GM11168 (cell line): Measurements from ENCODE around the gene NOSTRIN.
"Not testable (repeated sequence)": the region's sequence is repeated elsewhere in the genome, so short reads cannot be mapped to it uniquely, and the experiment has no call there.

Source experiments
- in situ Hi-C: fragments of 300-500 bp; cut with MboI; formaldehyde crosslinking; loops from one replicate; pipeline ENCODE4 v1.12.0; 2022; ENCODE audit warnings: low sequenced_read_pairs; ENCODE audit not compliant: unreplicated experiment

NOSTRIN gene, protein sequence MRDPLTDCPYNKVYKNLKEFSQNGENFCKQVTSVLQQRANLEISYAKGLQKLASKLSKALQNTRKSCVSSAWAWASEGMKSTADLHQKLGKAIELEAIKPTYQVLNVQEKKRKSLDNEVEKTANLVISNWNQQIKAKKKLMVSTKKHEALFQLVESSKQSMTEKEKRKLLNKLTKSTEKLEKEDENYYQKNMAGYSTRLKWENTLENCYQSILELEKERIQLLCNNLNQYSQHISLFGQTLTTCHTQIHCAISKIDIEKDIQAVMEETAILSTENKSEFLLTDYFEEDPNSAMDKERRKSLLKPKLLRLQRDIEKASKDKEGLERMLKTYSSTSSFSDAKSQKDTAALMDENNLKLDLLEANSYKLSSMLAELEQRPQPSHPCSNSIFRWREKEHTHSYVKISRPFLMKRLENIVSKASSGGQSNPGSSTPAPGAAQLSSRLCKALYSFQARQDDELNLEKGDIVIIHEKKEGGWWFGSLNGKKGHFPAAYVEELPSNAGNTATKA

DNA sequence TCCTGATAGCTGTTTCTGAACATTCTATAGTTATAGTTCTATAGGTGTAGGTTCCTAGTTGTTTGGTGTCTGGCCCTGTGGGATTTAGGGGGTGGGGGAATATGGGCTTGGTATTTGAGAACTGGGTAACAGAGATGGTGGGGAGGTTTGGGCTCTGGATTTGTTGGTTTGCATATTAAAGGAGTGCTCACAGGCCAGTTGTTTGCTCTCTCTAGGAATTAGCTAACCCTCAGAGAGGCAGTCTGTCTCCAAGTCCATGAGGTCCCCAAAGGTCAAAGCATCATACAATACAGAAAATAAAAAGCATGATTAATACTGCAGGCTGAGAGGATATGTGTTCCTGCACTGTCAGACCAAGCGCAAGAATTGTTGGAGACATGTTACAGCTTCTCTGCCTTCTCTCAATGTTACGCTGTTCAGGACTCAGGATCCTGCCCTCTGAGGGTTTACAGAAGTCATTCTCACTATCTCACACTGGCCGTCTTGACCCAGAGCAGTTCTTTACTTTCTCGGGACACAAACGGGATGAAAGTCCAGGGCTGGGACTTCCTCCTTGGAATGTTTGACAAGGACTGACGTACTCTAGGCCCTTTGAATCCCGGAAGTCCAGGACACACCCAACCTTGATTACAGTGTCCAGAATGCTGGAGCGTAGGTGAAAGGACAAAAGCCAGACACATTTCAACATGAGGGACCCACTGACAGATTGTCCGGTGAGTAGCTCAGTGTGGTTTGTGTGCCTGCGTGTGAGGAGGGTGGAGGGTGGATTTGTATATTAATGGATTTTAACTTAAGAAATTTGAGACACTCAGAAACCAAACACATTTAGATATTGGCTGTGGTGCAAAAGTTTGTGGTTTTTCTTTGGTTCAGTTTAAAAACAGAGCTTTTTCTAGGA lies at the start of gene NOSTRIN:
NOSTRIN (plus strand) TSS at position 677 of the 898 bp plus-strand sequence; CDS start at position 687, 10 bp downstream.
- in situ Hi-C loops: no loop called here

GRCh38 chr2:168753765-168754329 lies 48.6 kb upstream of the NOSTRIN start:
- in situ Hi-C loops: loop anchor here (10.0 kb wide), 1 partner anchor 399 kb away; no protein-coding TSS in a partner anchor

GRCh38 chr2:168757223-168757622 lies 45.2 kb upstream of the NOSTRIN start:
- in situ Hi-C loops: loop anchor here (10.0 kb wide), 1 partner anchor 402 kb away; no protein-coding TSS in a partner anchor

GRCh38 chr2:168758970-168759820 lies 43.2 kb upstream of the NOSTRIN start:
- in situ Hi-C loops: loop anchor here (10.0 kb wide), 1 partner anchor 404 kb away; no protein-coding TSS in a partner anchor

DNA sequence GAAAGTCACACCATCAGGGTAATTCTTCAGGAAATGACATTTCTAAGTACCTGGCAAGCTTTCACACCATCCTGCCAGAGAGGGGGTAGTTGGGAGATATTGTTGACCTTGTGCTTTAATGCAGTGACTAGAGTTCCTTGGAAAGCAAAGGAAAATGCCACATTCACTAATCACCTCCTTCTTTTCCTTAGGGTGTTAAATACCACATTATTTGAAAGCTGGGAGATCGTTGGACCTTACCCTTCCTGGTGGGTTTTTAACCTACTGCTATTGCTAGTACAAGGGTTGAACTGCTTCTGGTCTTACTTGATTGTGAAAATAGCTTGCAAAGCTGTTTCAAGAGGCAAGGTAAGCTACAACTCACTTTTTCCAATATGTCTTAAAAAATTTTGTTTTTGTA lies 37.0 kb upstream of the NOSTRIN start:
- in situ Hi-C loops: no loop called here

- in situ Hi-C loops: no loop called here
Measured at GRCh38 chr2:168766600-168766999, 35.8 kb upstream of the NOSTRIN start.

- in situ Hi-C loops: no loop called here
Measured at GRCh38 chr2:168767258-168767657, 35.2 kb upstream of the NOSTRIN start.

DNA sequence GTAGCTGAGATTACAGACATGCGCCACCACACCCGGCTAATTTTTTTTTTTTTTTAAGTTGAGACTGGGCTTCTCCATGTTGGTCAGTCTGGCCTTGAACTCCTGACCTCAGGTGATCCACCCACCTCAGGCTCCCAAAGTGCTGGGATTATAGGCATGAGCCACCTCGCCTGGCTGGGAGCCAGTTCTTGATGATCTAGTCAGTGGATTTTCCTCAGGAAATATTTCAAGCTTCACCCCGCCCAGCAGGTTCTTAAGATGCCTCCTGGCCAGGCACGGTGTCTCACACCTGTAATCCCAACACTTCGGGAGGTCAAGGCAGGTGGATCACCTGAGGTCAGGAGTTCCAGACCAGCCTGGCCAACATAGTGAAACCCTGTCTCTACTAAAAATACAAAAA lies 34.1 kb upstream of the NOSTRIN start:
- in situ Hi-C loops: not testable (repeated sequence)

DNA sequence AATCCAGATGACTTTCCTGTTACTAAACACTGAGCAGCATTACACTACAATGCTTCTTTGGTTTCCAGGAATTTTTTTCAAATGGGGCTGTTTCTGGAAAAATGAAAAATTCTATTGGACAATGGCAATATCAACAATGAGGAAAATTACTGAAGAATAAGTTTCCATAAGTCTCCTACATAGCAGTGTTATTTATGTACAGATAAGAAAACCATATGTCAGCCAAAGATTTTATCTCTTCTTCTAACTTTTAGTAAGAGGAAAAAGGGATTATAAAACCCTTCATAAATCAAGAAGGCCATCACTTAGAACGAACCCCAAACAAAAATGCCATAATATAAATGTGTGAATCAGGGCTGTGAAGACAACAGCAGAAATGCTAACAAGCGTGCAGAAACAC lies 31.6 kb upstream of the NOSTRIN start:
- in situ Hi-C loops: no loop called here

GRCh38 chr2:168772704-168773103 lies 29.7 kb upstream of the NOSTRIN start:
- in situ Hi-C loops: no loop called here

- in situ Hi-C loops: no loop called here
Measured at GRCh38 chr2:168773128-168773527, 29.3 kb upstream of the NOSTRIN start.

- in situ Hi-C loops: no loop called here
Measured at GRCh38 chr2:168773719-168774521, 28.5 kb upstream of the NOSTRIN start.

GRCh38 chr2:168775837-168776236 lies 26.6 kb upstream of the NOSTRIN start:
- in situ Hi-C loops: no loop called here

GRCh38 chr2:168780669-168781071 lies 21.8 kb upstream of the NOSTRIN start:
- in situ Hi-C loops: no loop called here

DNA sequence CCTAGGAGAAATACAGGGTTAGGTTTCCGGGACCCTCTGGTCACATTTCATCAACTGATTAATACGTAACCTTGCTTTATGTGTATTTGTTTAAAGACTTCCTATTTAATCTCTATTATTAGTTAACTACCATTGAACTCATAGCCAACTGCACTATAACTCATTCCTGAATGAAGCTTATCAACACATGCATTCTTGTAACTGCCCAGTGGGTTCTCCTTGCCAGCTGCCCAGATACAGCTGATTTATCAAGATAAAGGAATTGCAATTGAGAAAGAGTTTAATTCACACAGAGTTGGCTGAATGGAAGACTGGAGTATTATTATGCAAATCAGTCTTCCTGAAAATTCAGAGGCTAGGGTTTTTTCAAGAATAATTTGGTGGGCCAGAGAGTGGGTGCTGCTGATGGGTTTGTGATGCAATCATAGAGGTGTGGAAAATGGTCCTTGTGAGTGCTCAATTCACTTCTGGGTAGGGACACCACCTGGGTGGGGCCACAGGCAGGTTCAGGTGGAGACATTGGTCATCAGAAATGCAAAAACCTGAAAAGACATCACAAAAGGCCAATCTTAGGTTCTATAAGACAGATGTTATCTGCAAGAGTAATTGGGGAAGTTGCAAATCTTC lies 21.1 kb upstream of the NOSTRIN start:
- in situ Hi-C loops: no loop called here

GRCh38 chr2:168782271-168782670 lies 20.2 kb upstream of the NOSTRIN start:
- in situ Hi-C loops: no loop called here

DNA sequence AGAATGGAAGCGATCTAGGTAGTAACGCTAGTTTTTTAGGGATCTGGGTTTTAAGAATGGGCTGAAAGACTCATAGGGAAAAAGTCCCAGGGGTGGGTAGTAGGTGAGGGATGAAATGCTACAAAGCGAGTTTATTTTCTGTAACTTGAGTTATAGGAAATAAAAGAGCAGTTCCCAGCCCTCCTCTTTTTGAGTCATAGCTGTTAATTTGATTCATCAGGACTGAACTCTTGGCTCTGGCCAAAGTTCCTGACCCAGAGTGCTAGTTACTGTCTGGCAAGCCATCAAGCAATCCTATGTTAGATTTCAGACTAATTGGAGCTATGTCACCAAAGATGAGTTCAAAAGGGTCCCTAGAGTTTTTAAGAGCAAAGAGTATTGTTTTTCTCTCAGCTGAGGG lies 17.4 kb upstream of the NOSTRIN start:
- in situ Hi-C loops: no loop called here

DNA sequence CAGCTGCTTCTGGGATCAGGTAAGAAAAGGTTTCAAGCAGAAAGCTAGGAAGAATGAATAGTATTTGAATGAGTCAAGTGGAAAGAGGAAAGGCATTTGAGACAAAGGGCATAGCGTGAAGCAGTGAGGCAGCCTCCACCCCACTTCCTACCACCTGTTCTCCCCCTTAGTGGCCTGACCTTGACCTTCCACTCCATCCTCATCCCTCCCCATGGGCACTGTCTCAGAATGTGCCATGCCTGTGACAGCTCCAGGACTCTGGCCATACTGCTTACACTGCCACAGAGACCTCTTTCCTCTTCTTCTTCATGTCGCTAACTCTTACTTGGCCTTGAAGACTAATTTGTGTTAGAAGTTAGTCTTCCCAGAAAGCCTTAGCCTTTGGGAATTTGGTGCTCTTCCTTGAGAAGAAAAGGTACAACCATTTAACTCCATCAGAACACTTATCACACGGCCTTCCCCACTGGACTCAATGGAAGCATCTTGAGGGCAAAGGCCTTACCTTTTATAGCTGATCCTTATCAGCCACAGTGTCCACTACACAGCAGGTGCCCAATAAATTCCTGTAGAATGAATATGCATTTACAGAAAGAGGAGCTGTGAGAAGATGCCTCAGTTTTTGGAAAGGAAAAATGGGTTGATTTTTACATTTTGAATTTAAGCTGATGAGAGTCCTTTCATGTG lies 15.2 kb upstream of the NOSTRIN start:
- in situ Hi-C loops: no loop called here
